HTR-8/SVneo (cell line): ENCODE data around the gene NOP14.
"Not testable (repeated sequence)": the region's sequence is repeated elsewhere in the genome, so short reads cannot be mapped to it uniquely, and the experiment has no call there.

ENCODE experiments used
- DNase-seq: peaks from one replicate; pipeline ENCODE4 v3.0.0; 2011; ENCODE audit warnings: low spot score, mixed read lengths; ENCODE audit not compliant: insufficient read length
- FAIRE-seq: peaks from 2 replicates; lab custom pipeline; 2011; peaks lifted over from hg19 to GRCh38; lab: Jason Lieb, UNC

The NOP14 gene

GRCh38 chr4:2963175-2963965, at the start of gene NOP14, which contains the start of gene GRK4:
NOP14 (minus strand) TSS chr4:2963406; CDS start chr4:2963319, 87 bp downstream.
GRK4 (plus strand) TSS chr4:2963571; CDS start chr4:2964071, 500 bp downstream.
- DNase-seq (peak; percentile 97), FAIRE-seq (peak; percentile 96)

- DNase-seq (no peak), FAIRE-seq (no peak)
Measured at GRCh38 chr4:3011456-3012220, 48.4 kb upstream of the NOP14 start.

GRCh38 chr4:3010998-3011397, 47.8 kb upstream of the NOP14 start:
- no peak for FAIRE-seq
- DNase-seq: no peak

- DNase-seq (no peak), FAIRE-seq (no peak)
Measured at GRCh38 chr4:3010577-3010976, 47.4 kb upstream of the NOP14 start.

GRCh38 chr4:3009422-3009821, 46.2 kb upstream of the NOP14 start:
- no peak for FAIRE-seq
- peak; percentile 22 for DNase-seq

- no peak for FAIRE-seq
- no peak for DNase-seq
Measured at GRCh38 chr4:3007724-3008123, 44.5 kb upstream of the NOP14 start.

GRCh38 chr4:2996415-2996814, 33.2 kb upstream of the NOP14 start:
- FAIRE-seq: no peak
- DNase-seq: no peak

GRCh38 chr4:2995546-2996265, 32.5 kb upstream of the NOP14 start:
- DNase-seq: no peak
- no peak for FAIRE-seq

- FAIRE-seq: no peak
- DNase-seq: no peak
Measured at GRCh38 chr4:2994917-2995316, 31.7 kb upstream of the NOP14 start.

- FAIRE-seq: peak; percentile 28
- no peak for DNase-seq
Measured at GRCh38 chr4:2991243-2991642, 28.0 kb upstream of the NOP14 start.

GRCh38 chr4:2983715-2984114, 20.5 kb upstream of the NOP14 start:
- not testable (repeated sequence) for DNase-seq, FAIRE-seq

GRCh38 chr4:2982012-2982411, 18.8 kb upstream of the NOP14 start:
- FAIRE-seq (no peak), DNase-seq (no peak)

GRCh38 chr4:2981256-2981819, 18.1 kb upstream of the NOP14 start:
- DNase-seq (no peak), FAIRE-seq (no peak)

GRCh38 chr4:2977211-2978088, 14.2 kb upstream of the NOP14 start:
- FAIRE-seq: no peak
- no peak for DNase-seq

GRCh38 chr4:2971275-2971674, 8.1 kb upstream of the NOP14 start:
- DNase-seq (no peak), FAIRE-seq (no peak)

GRCh38 chr4:2968381-2968780, 5.2 kb upstream of the NOP14 start:
- DNase-seq: no peak
- no peak for FAIRE-seq

- DNase-seq (no peak), FAIRE-seq (no peak)
Measured at GRCh38 chr4:2965262-2965661, 2.1 kb upstream of the NOP14 start.

- FAIRE-seq: no peak
- DNase-seq: no peak
Measured at GRCh38 chr4:2964706-2965258, 1.6 kb upstream of the NOP14 start.

GRCh38 chr4:2963966-2964471, 813 bp upstream of the NOP14 start:
- DNase-seq (peak; percentile 43), FAIRE-seq (no peak)
